DND-41 (cell line): ENCODE measurements around the gene COA5.

ENCODE experiments used
- ATAC-seq: fragments of 200-7000 bp; cut with Tn5 transposase; 3 replicates; pipeline ENCODE4 v1.9.1; 2021; ENCODE audit warnings: low read depth; ENCODE audit not compliant: insufficient read depth
- DNase-seq: peaks from one replicate; pipeline ENCODE4 v3.0.0-alpha.2; 2020
- H2AFZ ChIP-seq: 2 replicates; pipeline ENCODE4 v1.6.0; 2012; ENCODE audit warnings: low read depth, low read length
- H3K27ac ChIP-seq: 2 replicates; pipeline ENCODE4 v1.5.1; 2012; ENCODE audit warnings: low read length, inconsistent platforms
- H3K27me3 ChIP-seq: fragments of 200-600 bp; sonication (generic); 2 replicates; pipeline ENCODE4 v1.6.0; 2012; ENCODE audit warnings: low read length, mild to moderate bottlenecking, inconsistent platforms; ENCODE audit not compliant: insufficient read depth, poor library complexity
- H3K36me3 ChIP-seq: 2 replicates; pipeline ENCODE4 v1.5.1; 2012; ENCODE audit warnings: low read length, inconsistent platforms; ENCODE audit not compliant: insufficient read depth
- H3K4me1 ChIP-seq: 2 replicates; pipeline ENCODE4 v1.5.1; 2012; ENCODE audit warnings: mild to moderate bottlenecking, low read length; ENCODE audit not compliant: insufficient read depth
- H3K4me2 ChIP-seq: 2 replicates; pipeline ENCODE4 v1.6.0; 2012; ENCODE audit warnings: mild to moderate bottlenecking, moderate library complexity, low read length, inconsistent platforms; ENCODE audit not compliant: insufficient read depth
- H3K4me3 ChIP-seq, 2 experiments: fragments of 200-600 bp in 1 of 2; shearing (Covaris generic) in 1 of 2; 2 replicates each; pipeline ENCODE4 v1.5.1; 2012 to 2016; ENCODE audit warnings: inconsistent platforms in 2 of 2, low read length in 2 of 2, mild to moderate bottlenecking in 2 of 2, low read depth in 1 of 2, moderate library complexity in 1 of 2
- H3K79me2 ChIP-seq: 2 replicates; pipeline ENCODE4 v1.6.0; 2012; ENCODE audit warnings: low read length, inconsistent platforms; ENCODE audit not compliant: insufficient read depth
- H3K9ac ChIP-seq: 2 replicates; pipeline ENCODE4 v1.6.0; 2012; ENCODE audit warnings: low read depth, mild to moderate bottlenecking, inconsistent platforms, low read length, moderate library complexity
- H3K9me3 ChIP-seq: 2 replicates; pipeline ENCODE4 v1.5.1; 2012; ENCODE audit warnings: low read length, moderate library complexity, mild to moderate bottlenecking, inconsistent platforms; ENCODE audit not compliant: insufficient read depth, severe bottlenecking
- H4K20me1 ChIP-seq: 2 replicates; pipeline ENCODE4 v1.6.0; 2012; ENCODE audit warnings: low read length; ENCODE audit not compliant: insufficient read depth
- EZH2 ChIP-seq: IDR thresholded peaks from 3 replicates; pipeline ENCODE4 v1.6.1; 2012; ENCODE audit warnings: borderline replicate concordance, low read depth, mild to moderate bottlenecking, moderate library complexity, low read length, inconsistent platforms; ENCODE audit not compliant: severe bottlenecking
- TF ChIP-seq, protein P1 (sequence below): IDR thresholded peaks from 2 replicates; pipeline ENCODE4 v1.5.1; 2012; ENCODE audit warnings: borderline replicate concordance, low read length, moderate library complexity, mild to moderate bottlenecking; ENCODE audit not compliant: poor library complexity, severe bottlenecking; ENCODE audit errors: extremely low read depth

The COA5 gene, protein sequence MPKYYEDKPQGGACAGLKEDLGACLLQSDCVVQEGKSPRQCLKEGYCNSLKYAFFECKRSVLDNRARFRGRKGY

DNA sequence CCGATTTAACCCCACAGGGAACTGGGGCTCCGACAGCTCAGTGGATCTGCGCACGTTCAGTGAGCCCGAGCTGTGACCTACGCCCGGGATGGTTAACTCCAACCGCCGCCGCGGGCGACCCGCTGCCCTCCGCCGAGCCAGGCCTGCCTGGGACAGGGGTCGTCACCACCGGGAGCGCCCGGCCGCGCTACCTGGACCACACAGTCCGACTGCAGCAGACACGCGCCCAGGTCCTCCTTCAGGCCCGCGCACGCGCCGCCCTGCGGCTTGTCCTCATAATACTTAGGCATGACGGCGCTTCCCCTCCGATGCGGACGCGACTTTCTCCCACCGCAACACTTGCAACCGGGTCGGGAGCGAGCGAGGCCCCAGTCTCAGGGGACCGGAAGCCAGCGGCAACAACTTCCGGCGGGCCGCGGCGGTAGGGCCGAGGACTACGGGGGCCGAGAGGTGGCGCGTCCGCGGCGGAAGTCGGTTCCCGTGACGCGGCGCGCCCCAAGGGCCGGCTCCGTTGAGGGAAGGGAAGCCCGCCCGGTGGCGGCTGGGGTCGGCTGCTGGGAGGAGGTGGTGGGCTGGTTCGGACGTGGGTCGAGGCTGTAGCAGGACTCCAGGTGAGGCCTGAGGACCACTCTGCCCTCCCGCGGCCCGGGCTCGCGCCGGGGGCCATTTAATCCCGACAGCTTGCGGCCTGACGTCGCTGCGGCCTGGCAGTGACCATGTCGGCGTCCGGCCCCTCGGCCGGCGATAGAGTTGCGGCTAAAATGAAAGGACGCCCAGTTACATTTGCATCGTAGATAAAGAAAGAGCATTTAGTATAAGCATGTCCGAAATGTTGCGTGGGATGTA is at the start of gene COA5, which contains the start of gene UNC50:
Gene COA5, minus strand, starts transcription at position 397 of the 846 bp plus-strand sequence. Its CDS starts 107 bp downstream, at position 290.
Gene UNC50, plus strand, starts transcription at position 474 of the 846 bp plus-strand sequence. CDS start 1,171 bp downstream, outside the sequence.
- H2AFZ ChIP-seq: peak within 1 kb of the TSS; percentile 97
- H3K36me3 ChIP-seq: peaks cover 39% of the 10 kb centered on the region

DNA sequence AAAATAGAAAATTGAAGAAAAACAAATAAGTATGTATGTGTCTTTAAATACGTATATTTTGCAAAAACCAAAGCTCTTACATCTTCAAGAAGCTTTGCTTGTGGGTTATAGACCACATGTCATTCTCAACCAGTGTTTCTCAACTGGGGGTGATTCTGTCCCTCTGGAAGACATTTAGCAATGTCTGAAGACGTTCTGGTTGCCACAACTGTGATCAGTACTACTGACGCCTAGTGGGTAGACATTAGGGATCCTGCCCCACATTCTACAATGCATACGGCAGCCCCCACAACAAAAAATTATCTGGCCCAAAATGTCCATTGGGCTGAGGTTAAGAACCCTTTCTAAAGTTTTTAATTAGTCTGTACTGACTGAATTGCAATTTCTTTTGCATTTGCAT is 48.5 kb upstream of the COA5 start:
- H3K9ac ChIP-seq: no peak overlapping the region
- H3K9me3 ChIP-seq: peaks cover 3% of the 10 kb centered on the region
- H3K4me1 ChIP-seq: peaks cover 12% of the 10 kb centered on the region
- peaks cover 4% of the 10 kb centered on the region; the same call in 1 of the 2 replicates for H4K20me1 ChIP-seq
- peaks cover 50% of the 10 kb centered on the region for H3K36me3 ChIP-seq
- H2AFZ ChIP-seq: no peak overlapping the region
- TF ChIP-seq EZH2: no peak
- TF ChIP-seq, protein P1, sequence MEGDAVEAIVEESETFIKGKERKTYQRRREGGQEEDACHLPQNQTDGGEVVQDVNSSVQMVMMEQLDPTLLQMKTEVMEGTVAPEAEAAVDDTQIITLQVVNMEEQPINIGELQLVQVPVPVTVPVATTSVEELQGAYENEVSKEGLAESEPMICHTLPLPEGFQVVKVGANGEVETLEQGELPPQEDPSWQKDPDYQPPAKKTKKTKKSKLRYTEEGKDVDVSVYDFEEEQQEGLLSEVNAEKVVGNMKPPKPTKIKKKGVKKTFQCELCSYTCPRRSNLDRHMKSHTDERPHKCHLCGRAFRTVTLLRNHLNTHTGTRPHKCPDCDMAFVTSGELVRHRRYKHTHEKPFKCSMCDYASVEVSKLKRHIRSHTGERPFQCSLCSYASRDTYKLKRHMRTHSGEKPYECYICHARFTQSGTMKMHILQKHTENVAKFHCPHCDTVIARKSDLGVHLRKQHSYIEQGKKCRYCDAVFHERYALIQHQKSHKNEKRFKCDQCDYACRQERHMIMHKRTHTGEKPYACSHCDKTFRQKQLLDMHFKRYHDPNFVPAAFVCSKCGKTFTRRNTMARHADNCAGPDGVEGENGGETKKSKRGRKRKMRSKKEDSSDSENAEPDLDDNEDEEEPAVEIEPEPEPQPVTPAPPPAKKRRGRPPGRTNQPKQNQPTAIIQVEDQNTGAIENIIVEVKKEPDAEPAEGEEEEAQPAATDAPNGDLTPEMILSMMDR: no peak
- H3K79me2 ChIP-seq: peaks cover 34% of the 10 kb centered on the region
- 0 out of 3 replicates have a peak, but pooled peaks have one; percentile 42 for ATAC-seq
- no peaks in the 10 kb centered on the region for H3K27me3 ChIP-seq
- no peak overlapping the region for H3K4me2 ChIP-seq
- H3K27ac ChIP-seq: no peak overlapping the region
- no peak overlapping the region for H3K4me3 ChIP-seq
- no peak for DNase-seq

More for the DNA sequence above, at the start of gene COA5, which contains the start of gene UNC50:
- H3K9ac ChIP-seq: peak within 1 kb of the TSS; percentile 91
- peak within 1 kb of the TSS; percentile 94 for H3K27ac ChIP-seq
- no peaks in the 10 kb centered on the region for H4K20me1 ChIP-seq
- H3K9me3 ChIP-seq: no peaks in the 10 kb centered on the region
- H3K4me2 ChIP-seq: peak within 1 kb of the TSS; percentile 83
- no peaks in the 10 kb centered on the region for H3K27me3 ChIP-seq
- DNase-seq (peak; percentile 91), ATAC-seq (peak; percentile 89)
- no peak for TF ChIP-seq EZH2
- TF ChIP-seq, protein P1: peak; percentile 21
- peaks cover 72% of the 10 kb centered on the region for H3K79me2 ChIP-seq
- peak within 1 kb of the TSS; percentile 86 to 94 for H3K4me3 ChIP-seq
- peaks cover 45% of the 10 kb centered on the region for H3K4me1 ChIP-seq

DNA sequence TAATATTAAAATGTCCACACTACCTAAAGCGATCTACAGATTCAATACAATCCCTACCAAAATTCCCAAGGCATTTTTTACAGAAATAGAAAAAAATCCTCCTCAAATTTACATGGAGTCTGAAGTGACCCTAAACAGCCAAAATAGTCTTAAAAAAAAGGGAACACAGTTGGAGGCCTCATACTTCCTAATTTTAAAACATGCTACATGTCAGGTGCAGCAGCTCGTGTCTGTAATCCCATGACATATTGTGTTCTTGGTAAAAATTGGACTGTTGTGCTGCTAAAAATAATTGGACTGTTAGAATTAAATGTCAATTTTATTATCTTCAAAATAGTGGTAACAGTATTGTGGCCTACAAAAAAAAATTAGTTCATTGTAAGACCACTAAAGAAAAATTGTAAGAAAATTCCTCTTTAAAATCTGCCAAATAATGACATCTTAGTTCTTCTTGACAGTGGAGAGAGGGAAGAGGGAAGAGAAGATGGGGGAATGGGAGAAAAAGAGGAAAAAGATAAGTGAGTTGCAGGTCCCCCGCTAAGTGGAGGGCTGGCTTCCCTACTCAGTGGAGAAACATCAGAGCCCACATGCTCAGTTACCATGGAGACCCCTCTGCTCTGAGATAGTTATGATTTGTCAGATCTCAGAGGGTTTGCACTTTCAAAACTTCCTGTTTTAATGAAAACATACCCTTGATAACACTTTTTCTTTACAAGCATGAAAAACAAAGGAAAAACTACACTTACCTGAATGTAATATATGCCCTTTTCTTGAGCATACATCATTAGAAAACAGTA is 46.6 kb upstream of the COA5 start:
- peak; percentile 88 for ATAC-seq
- H3K79me2 ChIP-seq: peaks cover 29% of the 10 kb centered on the region
- H2AFZ ChIP-seq: no peak overlapping the region
- no peaks in the 10 kb centered on the region for H3K9me3 ChIP-seq
- H3K9ac ChIP-seq: no peak overlapping the region
- peak; percentile 22 for DNase-seq
- H3K36me3 ChIP-seq: peaks cover 32% of the 10 kb centered on the region
- H3K4me2 ChIP-seq: no peak overlapping the region
- H3K4me1 ChIP-seq: peaks cover 16% of the 10 kb centered on the region
- no peaks in the 10 kb centered on the region for H3K27me3 ChIP-seq
- peaks cover 4% of the 10 kb centered on the region; the same call in 1 of the 2 replicates for H4K20me1 ChIP-seq
- no peak overlapping the region for H3K4me3 ChIP-seq
- no peak overlapping the region for H3K27ac ChIP-seq
- TF ChIP-seq, protein P1: no peak
- no peak for TF ChIP-seq EZH2
